ENCODE results near the gene CD82.

- TF ChIP-seq CSDC2 (CRISPR knock-in tag; IDR thresholded peaks at IDR 0.05), result no peak
- no peak for TF ChIP-seq ZNF565 (CRISPR knock-in tag; conservative IDR thresholded peaks at IDR 0.05; ENCODE audit: low read depth)
Measured at GRCh38 chr11:44606472-44606871, 41.0 kb downstream of the CD82 start.

Measured in SK-N-SH treated with all-trans-retinoic acid at 6 μM for 48 hours (cell line).